ENCODE data around the gene PGC. TPM values are rescaled to one million over a fixed set of nuclear protein-coding genes. Genes with fewer than 3 reads are reported as not detected.
"Not testable (repeated sequence)": the region's sequence is repeated elsewhere in the genome, so short reads cannot be mapped to it uniquely, and the experiment has no call there.

PGC gene
- total RNA-seq, 1 donor from 2014 or later, result not detected

DNA sequence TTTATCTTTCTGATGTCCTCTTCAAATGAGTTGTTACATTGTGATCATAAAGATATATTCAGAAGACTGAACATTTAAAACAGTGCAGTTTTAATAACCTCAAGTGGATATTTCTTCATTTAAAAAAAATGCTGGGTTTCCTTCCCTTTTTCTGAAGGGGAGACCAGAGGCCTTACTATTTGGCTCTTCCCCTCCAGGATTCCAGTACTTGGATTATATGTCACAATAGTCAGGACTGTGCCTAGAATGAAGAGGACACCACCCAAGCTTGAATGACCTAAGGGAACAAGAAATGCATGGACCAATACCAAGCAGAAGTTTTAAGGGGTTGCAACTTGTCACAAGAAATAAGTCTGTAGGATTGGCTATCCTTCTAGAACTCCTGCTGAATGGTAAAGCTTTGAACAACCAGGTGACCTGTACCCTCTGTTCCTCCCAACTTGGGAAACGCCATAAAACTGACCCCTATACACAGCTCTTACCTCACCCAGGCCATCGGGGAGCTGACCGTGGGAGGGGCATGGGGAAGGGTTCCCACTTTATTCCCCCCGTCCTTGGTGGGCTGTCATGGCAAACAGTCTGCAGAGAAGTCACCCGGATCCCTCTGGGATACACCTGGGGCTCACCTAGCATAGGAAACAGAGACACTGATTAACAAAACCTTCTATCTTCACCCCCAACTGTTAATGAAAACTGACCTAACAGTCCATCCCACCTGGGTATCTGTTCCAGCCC is 30.5 kb upstream of the PGC start:
- DNase-seq (ENCODE audit: extremely low read depth, low read depth, low spot score), result no peak

DNA sequence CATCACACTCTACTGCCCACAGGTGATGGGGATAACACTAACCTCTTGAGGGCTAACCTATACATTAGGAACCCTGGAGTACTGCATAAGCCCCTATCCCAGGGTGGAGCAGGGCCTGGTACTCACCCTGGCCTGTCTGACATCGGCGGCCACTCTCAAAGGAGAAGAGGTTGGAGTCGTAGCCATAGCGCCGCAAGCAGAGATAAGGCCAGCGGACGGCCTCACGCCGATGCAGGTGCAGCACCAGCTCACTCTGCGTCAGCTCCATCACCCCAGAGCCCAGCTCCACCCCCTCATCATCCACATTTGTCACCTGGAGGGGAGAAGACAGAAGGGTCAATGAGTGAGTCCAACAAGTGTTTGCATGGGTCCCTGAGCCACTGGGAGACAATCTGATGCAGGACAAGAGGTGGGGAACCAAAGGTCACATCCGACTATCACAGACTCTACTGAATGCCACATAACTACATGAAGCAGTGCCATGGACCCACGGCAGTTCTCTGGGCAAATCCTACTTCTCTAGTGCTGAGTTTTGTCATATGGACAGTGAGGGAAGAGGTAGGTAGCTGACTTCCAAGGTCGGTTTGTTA is 28.2 kb upstream of the PGC start:
- DNase-seq (ENCODE audit: extremely low read depth, low read depth, low spot score), result no peak

DNA sequence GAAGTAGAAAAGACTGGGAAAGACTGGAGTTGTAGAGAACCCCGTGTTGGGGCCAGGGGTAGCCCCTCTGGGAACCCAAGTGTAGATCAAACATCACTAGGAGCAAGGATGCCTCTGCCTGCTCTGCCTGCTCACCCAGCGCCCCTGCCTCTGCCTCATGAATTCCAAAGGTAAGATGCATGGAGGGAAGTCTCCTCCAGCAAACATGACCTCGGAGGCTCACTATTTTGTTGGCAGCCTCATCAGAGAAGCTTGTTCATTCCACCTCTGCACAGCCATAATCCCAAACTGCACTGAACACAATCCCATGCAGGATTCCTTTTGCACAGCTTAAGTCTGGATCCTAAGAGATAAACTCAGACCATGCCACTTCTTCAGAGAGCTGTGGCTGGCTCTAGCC is 27.6 kb upstream of the PGC start:
- no peak for DNase-seq (ENCODE audit: extremely low read depth, low read depth, low spot score)

DNA sequence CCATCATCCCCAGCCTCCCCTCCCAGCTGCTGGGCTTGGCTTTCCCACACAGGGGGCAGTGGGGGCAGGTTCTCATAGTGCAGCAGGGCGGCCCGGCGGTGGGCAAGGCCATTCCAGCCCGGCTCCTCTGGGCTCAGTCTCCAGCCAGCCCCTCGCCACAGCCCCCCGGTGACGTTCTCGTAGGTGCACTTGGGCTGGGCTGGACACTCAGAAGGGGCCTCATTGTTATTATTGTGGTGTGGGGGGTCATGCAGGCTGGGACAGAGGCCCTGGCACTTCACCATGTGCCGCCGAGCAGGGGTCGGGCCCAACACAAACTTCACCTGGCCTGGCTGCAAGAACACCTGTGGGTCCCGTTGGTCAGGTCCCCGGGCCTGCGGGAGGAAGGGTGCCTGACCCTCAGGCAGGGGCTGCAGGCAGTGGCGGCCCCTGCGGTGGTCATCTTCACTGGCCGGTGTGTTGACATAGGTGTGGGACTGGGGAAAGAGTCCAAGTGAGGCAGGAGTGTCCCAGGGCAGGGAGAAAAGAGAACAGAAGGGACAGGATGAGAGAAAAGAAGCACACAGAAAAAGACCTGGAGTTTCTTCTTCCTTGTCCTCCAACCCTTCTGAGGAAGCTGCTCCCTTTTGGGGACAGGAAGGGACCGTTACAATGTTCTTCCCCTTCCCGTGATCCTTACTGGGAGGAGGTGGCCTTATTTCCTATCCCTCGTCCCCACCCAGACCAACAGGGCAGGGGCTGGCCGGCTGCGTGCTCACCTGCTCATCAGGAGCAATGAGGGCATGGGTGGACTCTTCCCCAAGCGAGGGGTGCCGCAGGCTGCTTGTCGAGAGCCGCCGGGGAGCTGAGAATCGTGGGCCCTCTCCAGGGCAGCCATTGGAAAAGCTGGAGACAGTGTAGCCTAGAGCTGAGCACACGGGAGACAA is 24.1 kb upstream of the PGC start:
- DNase-seq (ENCODE audit: extremely low read depth, low read depth, low spot score), result no peak

DNA sequence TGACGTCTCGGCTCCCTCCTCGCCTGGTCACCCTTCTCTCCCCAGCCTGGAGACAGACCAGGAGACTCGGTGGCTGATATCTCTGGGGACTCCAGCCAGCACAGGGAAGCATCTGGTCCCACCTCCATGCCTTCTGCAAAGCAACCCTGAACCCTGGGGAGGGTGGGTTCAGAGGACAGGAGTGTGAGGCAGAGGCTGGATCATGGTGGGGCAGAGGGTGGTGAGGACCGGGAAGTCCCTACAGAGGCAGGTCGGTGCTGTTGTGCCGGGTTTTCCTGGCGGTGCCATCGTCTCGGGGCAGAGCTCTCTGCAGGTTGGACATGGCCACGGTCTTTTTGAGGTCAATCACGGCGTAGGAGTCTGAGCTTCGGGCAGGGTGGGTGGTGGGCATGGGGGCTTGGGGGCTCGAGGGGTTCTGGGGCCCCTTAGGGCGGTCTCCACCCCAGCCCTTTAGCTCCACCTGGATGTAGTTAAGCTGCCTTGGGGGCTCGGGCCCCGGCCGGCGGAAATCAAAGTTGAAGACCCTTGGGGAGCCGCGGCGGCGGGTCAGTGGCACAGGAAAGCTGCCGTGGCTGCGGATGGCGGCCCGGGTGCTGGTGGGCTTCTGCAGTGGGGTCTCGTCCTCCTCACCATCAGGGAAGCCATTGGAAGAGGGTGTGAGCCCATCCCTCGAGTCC is 23.3 kb upstream of the PGC start:
- no peak for DNase-seq (ENCODE audit: extremely low read depth, low read depth, low spot score)

DNA sequence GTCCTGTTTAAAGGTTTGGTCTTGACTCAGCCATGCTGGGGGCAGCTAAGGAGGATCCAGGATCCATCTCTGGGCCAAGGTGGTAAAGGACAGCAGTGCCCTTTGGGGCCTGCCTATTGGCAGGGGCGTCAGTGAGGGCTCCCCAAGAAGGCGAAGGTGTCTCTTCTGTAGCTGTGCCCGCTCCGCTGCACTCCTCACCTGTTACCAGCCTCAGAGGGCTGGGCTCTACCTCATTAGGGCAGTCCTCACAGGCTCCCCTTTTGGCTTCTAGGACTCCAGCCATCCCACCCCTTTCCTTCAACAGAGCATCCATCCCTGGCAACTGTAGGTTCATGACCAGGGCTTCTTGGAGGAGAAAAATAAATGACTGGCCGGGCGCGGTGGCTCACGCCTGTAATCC is 22.2 kb upstream of the PGC start:
- DNase-seq (ENCODE audit: extremely low read depth, low read depth, low spot score), result no peak

DNA sequence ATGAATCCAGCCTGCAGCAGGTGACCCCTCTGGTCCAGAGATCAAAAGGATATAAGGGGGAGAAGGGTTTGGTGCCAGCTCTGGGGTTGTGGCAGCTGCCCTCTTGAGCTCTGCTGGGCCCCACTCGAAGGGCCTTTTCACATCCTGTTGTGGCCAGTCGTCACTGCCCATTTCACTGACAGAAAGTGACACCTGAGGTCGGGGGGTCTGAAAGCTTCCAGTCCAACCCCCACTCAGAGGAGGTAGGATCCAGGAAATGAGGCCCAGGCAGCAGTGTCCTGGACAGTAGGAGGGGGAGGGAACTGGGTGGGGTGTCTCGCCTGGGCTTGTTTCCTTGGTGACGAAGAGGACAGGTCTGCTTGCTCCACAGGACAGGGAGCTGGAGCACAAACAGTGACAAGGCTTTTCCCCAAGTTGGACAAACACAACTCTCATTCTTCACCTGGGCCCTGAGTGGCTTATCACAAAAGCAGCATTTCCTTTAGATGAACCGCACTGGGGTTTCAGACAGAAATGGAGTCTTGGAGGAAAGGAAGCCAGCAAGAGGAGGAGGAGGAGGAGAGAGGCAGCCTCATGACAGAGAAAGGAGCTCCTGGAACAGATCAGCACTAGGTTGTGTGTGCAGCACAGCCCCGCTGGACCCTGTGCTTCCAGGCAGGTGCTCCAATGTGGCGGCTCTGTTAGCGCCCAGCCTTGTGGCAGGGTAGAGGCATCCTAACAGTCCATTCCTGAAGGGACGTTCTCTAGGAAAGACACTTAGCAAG is 21.5 kb upstream of the PGC start:
- no peak for DNase-seq (ENCODE audit: extremely low read depth, low read depth, low spot score)

DNA sequence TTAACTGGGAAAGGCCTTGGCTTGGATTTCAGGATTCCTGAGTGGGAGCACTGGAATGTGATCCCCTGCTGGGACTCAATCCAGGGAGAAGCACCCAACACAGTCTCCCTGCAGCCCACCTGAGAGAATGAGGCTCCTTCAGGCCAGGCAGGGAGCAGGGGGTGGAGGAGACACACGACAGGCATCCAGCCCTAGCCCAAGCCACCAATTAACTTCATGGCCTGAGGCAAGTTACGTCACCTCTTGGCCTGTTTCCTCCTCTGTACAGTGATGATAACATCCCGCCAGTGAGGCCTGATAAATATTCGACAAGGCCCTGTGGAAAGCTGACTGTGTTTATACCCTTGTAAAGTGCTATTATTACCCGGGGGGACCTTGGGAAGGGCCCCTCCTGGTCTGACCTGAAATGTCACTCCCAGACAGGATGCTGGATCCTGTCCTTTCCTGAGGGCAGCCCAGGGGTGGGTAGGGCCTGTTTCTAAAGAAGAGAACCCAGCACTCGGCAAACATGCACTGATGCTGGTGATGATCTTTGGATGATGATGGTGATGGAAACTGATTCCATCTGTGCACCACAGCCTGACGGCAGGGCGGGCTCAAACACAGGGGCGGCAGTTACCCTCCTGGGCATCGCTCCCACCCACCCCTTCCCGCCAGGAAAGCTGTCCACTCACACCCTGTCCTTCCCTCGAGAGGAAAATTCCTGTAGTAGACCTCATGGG is 20.1 kb upstream of the PGC start:
- DNase-seq (ENCODE audit: extremely low read depth, low read depth, low spot score), result no peak

DNA sequence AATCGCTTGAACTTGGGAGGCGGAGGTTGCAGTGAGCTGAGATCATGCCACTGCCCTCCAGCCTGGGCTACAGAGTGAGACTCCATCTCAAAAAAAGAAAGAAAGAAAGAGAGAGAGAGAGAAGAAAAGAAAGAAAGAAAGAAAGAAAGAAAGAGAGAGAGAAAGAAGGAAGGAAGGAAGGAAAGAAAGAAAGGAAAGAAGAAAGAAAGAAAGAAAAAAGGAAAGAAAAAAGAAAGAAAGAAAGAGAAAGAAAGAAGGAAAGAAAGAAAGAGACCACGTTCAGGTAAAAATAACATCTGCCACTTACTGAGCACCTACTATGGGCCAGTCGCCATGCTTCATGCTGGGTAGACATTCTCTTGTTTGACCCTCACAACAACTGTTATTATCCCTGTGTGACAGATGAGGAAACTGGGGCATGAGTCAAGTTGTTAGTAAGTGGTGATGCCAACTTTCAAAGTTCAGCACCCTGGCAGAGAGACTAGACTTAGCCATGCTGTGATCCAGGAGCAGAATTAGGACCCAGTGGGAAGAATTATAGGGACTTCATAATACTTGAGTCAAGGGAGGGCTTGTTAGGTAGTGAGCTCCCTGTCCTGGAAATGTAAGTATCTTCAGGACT is 19.0 kb upstream of the PGC start:
- DNase-seq (ENCODE audit: extremely low read depth, low read depth, low spot score), result not testable (repeated sequence)

DNA sequence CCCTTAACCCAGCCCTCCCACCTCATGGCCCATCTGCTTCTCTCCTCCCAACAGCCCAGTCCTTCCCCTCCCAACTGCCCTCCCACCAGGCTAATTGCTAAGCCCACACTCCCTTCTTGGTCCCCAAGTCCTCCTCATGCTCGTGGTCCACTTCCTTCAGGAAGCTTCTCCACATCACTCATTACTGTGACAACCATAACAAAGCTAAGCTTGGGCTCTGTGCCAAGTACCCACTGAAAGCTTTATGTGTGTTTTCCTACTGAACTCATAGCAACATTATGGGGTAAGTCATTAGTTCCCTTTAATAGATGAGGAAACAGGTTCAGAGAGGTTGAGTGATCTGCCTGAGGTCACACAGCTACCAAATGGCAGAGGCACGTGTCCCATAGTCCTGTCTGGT is 16.3 kb upstream of the PGC start:
- DNase-seq (ENCODE audit: extremely low read depth, low read depth, low spot score), result peak; percentile 85

DNA sequence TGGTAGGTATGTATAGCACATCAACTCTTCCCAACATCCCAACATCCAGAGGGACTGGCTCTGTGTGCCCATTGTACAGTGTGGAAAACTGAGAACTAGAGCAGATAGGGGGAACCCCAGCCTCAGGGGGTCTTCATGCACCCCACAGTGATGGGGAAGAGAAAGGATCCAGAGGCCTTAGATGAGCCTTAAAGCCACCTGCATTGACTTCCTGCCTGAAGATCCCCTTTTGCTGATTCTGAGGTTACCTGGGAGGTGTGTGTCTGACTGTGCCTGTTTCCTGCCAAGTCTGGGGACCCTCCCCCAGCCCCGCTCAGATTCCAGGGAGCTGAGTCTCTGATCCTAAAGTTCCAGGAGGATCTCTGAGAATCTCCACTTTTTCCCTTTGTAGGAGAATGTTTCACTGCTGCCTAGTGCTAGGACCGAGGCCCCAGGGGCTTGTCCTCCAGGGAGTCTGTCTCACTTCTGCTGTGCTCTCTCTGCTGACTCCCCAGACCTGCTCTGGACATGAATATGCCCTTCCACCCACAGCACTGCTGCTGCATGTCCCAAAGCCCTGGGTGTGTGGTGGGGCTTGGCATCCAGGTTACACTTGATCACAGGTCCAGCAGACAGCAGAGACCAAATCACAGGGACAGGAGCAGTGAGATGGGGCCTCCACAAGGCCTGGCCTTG is 12.8 kb upstream of the PGC start:
- DNase-seq (ENCODE audit: extremely low read depth, low read depth, low spot score), result no peak

DNA sequence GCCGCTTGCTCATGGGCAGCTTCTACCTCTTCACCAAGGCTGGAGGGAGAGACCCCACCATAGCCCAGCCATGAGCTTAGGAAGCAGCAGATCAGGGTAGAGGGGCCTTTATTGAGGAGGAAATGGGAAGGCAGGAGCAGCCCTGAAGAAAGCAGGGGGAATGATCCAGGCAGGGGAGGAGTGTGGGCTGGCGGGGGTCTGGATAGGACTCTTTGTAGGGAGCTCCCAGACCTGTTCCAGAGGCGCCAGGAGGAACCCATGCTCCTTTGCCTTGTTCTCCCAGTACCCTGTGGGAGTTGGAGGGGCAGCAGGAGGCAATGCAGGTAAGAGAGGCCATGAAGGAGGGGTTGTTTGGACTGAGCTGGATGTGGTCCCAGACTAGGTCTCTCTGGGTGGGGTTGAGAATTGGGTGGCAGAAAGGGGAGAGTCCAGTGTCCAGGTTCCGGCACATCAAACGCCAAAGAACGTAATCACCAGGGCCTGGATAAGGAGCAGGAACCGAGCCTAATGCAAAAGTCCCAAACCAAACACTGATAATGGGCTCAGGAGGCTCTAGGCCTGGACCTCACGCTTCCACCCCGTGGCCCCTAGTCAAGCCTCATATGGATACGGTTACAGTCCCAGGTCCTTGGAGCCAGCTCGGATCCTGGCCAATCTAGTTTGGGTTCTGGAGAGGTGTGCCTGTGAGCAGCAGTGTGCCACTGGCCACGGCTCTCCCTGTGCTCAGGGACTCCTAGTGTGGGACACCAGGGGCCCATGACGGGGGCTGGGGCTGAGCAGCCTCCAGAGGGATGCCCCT is 12.1 kb upstream of the PGC start:
- DNase-seq (ENCODE audit: extremely low read depth, low read depth, low spot score), result no peak

DNA sequence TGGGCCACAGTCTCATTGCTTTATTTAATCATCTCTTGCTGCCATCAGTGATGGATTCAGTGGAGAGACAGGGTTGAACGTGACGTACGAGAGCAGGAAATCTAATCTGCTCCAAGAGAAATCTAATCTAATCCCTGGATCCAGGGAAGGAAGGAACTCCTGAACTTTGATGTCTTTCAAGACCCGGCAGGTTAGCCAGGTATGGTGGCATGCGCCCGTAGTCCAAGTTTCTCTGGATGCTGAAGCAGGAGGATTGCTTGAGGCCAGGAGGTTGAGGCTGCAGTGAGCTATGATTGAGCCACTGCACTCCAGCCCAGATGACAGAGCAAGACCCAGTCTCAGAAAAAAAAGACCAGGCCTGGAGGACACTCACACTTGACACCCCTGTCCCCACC is 11.4 kb upstream of the PGC start:
- no peak for DNase-seq (ENCODE audit: extremely low read depth, low read depth, low spot score)

DNA sequence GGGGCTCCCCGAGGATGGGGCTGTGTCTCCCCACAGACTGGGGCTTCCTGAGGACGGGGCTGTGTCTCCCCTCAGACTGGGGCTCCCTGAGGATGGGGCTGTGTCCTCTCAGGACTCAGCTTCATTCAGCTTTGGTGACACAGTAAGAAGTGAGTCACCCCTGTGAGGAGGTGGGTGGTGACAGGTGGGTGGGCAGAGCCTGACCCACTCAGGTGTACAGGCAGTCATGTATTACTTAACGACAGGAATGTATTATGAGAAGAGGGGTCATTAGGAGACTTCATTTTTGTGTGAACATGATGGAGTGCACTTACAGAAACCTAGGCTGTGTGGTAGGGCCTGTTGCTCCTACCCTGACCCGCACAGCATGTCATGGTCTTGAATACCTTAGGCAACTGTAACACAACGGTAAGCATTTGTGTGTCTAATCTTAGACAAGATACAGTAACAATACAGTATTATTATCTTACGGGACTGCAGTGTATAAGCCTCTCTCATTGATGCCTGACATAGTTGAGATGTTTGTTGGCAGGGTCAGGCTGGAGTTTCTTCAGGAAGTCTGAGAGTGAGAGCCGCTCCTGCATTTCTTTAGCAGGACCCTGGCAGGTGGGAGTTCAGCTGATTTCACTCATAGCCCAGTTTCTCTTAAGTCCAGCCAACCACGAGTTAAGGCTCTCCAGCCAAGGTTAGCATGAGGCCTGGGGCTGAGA is 10.9 kb upstream of the PGC start:
- no peak for DNase-seq (ENCODE audit: extremely low read depth, low read depth, low spot score)

DNA sequence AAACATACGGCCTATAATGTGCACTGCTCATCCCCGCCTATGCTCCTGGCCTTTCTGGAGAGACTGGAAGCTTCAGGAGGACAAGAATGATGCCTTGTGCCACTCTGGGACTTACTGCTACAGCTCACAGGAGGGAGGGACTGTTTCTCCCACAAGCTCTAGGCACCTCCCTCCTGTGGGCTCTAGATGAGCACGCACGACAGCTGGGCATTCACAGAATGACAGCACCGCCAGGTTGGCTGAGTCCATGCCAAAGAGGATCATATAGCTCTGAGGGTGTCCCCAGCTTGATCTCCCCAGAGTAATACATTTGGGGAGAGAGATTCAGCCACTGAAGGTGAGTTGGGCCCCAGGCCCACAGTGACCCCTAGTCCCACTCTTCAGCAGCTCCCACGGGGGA is 10.1 kb upstream of the PGC start:
- DNase-seq (ENCODE audit: extremely low read depth, low read depth, low spot score), result no peak

DNA sequence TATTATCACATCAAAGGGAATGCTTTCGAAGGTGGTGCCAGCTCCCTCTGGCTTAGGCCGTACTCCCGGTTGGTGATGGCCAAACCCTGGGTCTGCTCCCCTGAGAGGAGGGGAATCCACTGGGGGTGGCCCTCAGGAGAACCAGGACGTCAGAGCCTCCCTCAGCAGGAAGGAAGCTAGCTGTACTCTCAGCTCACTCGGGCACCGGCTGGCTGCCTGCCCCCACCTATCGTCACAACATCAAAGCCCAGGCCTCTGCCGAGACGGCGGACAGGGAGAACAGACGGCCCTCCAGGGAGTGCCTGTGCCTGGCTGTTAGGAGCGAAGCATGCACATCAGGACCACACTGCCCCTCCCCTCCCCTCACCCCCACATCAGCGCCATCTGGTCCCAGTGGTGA is 9.2 kb upstream of the PGC start:
- no peak for DNase-seq (ENCODE audit: extremely low read depth, low read depth, low spot score)

DNA sequence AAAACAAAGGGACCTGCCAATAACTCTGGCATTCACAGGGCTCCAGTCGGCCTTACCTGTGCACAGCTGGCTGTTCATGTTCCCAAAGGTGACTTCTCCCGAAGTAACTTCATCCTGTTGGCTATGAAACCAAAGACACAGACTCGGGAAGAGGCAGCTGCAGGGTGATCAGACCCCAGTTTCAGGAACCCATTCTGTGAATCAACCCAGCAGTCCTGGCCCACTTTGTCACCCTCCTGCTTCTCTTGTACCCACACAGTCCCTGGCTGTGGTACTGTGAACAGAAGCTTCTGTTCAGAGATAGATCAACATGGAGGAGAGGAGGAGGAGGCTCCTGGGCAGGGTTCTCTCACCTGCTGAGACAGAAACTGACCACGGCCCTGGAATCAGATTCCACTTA is 8.7 kb upstream of the PGC start:
- DNase-seq (ENCODE audit: extremely low read depth, low read depth, low spot score), result no peak
